SK-N-SH (cell line): Measurements from ENCODE around the gene RGR. TPM values are rescaled to one million over a fixed set of nuclear protein-coding genes. Genes with fewer than 3 reads are reported as not detected.

ENCODE experiments used
- CTCF ChIA-PET: fragments of 300-600, 350-600 bp; formaldehyde crosslinking; extraction: SDS; loops from one replicate; lab custom pipeline; 2021; lab: Yijun Ruan, JAX
- POLR2A ChIA-PET: fragments of 350-600 bp; sonication (Branson Sonifier 250); formaldehyde crosslinking; extraction: SDS; loops from one replicate; lab custom pipeline; 2020; ENCODE audit warnings: antibody characterized with exemption, inconsistent platforms; lab: Yijun Ruan, JAX
- DNase-seq: peaks from one replicate; pipeline ENCODE4 v3.0.0; 2012
- H2AFZ ChIP-seq: fragments of 200-600 bp; sonication (generic); 2 replicates; pipeline ENCODE4 v1.8.1; 2016; ENCODE audit warnings: antibody characterized with exemption, mild to moderate bottlenecking, low read depth
- H3F3A ChIP-seq: fragments of 200-600 bp; sonication (generic); replicated peaks from 2 replicates; pipeline ENCODE3; 2016; ENCODE audit warnings: antibody characterized with exemption, mild to moderate bottlenecking; ENCODE audit not compliant: insufficient read depth
- H3K27ac ChIP-seq, 2 experiments: fragments of 200-500 bp in 1 of 2; fragments of 200-600 bp in 1 of 2; sonication (Bioruptor generic) in 1 of 2; sonication (generic), shearing (Covaris generic) in 1 of 2; 2 replicates each; pipeline versions ENCODE4 v1.5.1 to v1.6.1; 2014 to 2016; ENCODE audit warnings: low read depth in 2 of 2, inconsistent platforms in 1 of 2, low read length in 1 of 2, mild to moderate bottlenecking in 1 of 2, mixed read lengths in 1 of 2
- H3K27me3 ChIP-seq: fragments of 200-600 bp; sonication (generic), shearing (Covaris generic); 2 replicates; pipeline ENCODE4 v1.6.1; 2016; ENCODE audit warnings: mixed run types; ENCODE audit not compliant: insufficient read depth
- H3K36me3 ChIP-seq, 2 experiments: fragments of 200-500 bp in 1 of 2; fragments of 200-600 bp in 1 of 2; sonication (Bioruptor generic) in 1 of 2; sonication (generic) in 1 of 2; replicated peaks in 1 of 2; 2 replicates each; pipeline versions ENCODE3 to v1.5.1; 2014 to 2016; ENCODE audit warnings: low read length in 1 of 2, mild to moderate bottlenecking in 1 of 2; ENCODE audit not compliant: insufficient read depth in 2 of 2, control insufficient read depth in 1 of 2
- H3K4me1 ChIP-seq, 2 experiments: fragments of 200-500 bp in 1 of 2; fragments of 200-600 bp in 1 of 2; sonication (Bioruptor generic) in 1 of 2; sonication (generic), shearing (Covaris generic) in 1 of 2; 2 replicates each; pipeline versions ENCODE4 v1.5.1 to v1.6.1; 2014 to 2016; ENCODE audit warnings: low read depth in 1 of 2, low read length in 1 of 2, mixed run types in 1 of 2; ENCODE audit not compliant: insufficient read depth in 2 of 2, control insufficient read depth in 1 of 2
- H3K4me2 ChIP-seq: fragments of 200-600 bp; sonication (generic), shearing (Covaris generic); 2 replicates; pipeline ENCODE4 v1.6.1; 2017; ENCODE audit warnings: mixed run types
- H3K4me3 ChIP-seq, 2 experiments: fragments of 200-500 bp in 1 of 2; fragments of 200-600 bp in 1 of 2; sonication (Bioruptor generic) in 1 of 2; sonication (generic), shearing (Covaris generic) in 1 of 2; 2 replicates each; pipeline versions ENCODE4 v1.5.1 to v1.8.1; 2014 to 2016; ENCODE audit warnings: low read depth in 2 of 2, inconsistent platforms in 1 of 2, low read length in 1 of 2, mild to moderate bottlenecking in 1 of 2, mixed read lengths in 1 of 2, moderate library complexity in 1 of 2
- H3K79me2 ChIP-seq: fragments of 200-600 bp; sonication (generic); 2 replicates; pipeline ENCODE4 v1.8.1; 2017; ENCODE audit warnings: mild to moderate bottlenecking; ENCODE audit not compliant: insufficient read depth
- H3K9ac ChIP-seq: fragments of 200-600 bp; sonication (generic); 2 replicates; pipeline ENCODE4 v1.6.1; 2017; ENCODE audit warnings: mixed run types
- H3K9me2 ChIP-seq: fragments of 200-600 bp; sonication (generic); 2 replicates; pipeline ENCODE4 v1.6.1; 2017; ENCODE audit warnings: mixed run types
- H3K9me3 ChIP-seq: fragments of 200-600 bp; sonication (generic); 2 replicates; pipeline ENCODE4 v1.6.1; 2017; ENCODE audit warnings: mixed run types, mild to moderate bottlenecking, moderate library complexity
- H4K20me1 ChIP-seq: fragments of 200-600 bp; sonication (generic); 2 replicates; pipeline ENCODE4 v1.6.1; 2017; ENCODE audit warnings: mild to moderate bottlenecking, mixed run types; ENCODE audit not compliant: insufficient read depth
- ELF1 ChIP-seq: IDR thresholded peaks from 2 replicates; pipeline ENCODE4 v1.4.0; 2012
- EP300 ChIP-seq, 2 experiments: IDR thresholded peaks; 2 replicates each; pipeline versions ENCODE4 v1.4.0 to v1.6.1; 2012; ENCODE audit warnings: borderline replicate concordance in 1 of 2, low read depth in 1 of 2, low read length in 1 of 2
- FOXM1 ChIP-seq: IDR thresholded peaks from 2 replicates; pipeline ENCODE4 v1.4.0; 2012; ENCODE audit warnings: low read depth, mild to moderate bottlenecking
- MAX ChIP-seq: IDR thresholded peaks from 2 replicates; pipeline ENCODE4 v1.4.0; 2012; ENCODE audit warnings: low read depth
- NRF1 ChIP-seq: IDR thresholded peaks from 2 replicates; pipeline ENCODE4 v1.6.1; 2012; ENCODE audit warnings: low read depth, mild to moderate bottlenecking, low read length
- RAD21 ChIP-seq: IDR thresholded peaks from 2 replicates; pipeline ENCODE4 v1.6.1; 2012; ENCODE audit warnings: mild to moderate bottlenecking, low read length
- RFX5 ChIP-seq: IDR thresholded peaks from 2 replicates; pipeline ENCODE4 v1.6.1; 2012; ENCODE audit warnings: mild to moderate bottlenecking, improper control_type of control experiment, low read length
- RXRA ChIP-seq: IDR thresholded peaks from 2 replicates; pipeline ENCODE4 v1.4.0; 2012; ENCODE audit warnings: low read depth, mild to moderate bottlenecking, borderline replicate concordance
- TCF12 ChIP-seq: IDR thresholded peaks from 2 replicates; pipeline ENCODE4 v1.4.0; 2012
- WGBS: methylation state at CpG from one replicate; pipeline ENCODE4 v1.1.6; 2017; ENCODE audit warnings: low lambda C conversion rate; 5-methylcytosine and 5-hydroxymethylcytosine counted together
- polyA plus RNA-seq, 3 experiments: library from polyadenylated mRNA; depleted of rRNA; stranded (reverse); fragments of >200 nt; gene quantifications; 2 replicates each; pipeline ENCODE4 v1.2.3, GENCODE V29; 2012

The RGR gene
- polyA plus RNA-seq, 1 of the 3 experiments (the other 2 are of a cell fraction), result not detected

- Histone ChIP-seq H3K9me3 (no peaks in the 10 kb centered on the region), H3K27ac (no peak overlapping the region)
- CTCF ChIA-PET, result no interaction called here
Measured at GRCh38 chr10:84294766-84295447, 50.1 kb downstream of the RGR start.

GRCh38 chr10:84296091-84296981 is 51.5 kb downstream of the RGR start:
- WGBS, result 69% methylated on average over 10 of the region's 10 CpGs
- Histone ChIP-seq H2AFZ (no peak overlapping the region; the same call in 1 of the 2 replicates), H3K9ac (peak overlapping the region; percentile 55), H3K9me2 (no peaks in the 10 kb centered on the region), H3K27me3 (no peaks in the 10 kb centered on the region), H3K9me3 (no peaks in the 10 kb centered on the region), H4K20me1 (no peaks in the 10 kb centered on the region), H3K27ac (peak overlapping the region in 1 of 2 experiments; percentile 83; a peak in 2 of 4 replicates), H3K79me2 (no peaks in the 10 kb centered on the region), H3K4me3 (no peak overlapping the region), H3K36me3 (no peaks in the 10 kb centered on the region), H3K4me2 (peak overlapping the region; percentile 49), H3K4me1 (peaks cover 7 to 15% of the 10 kb centered on the region in 2 experiments; a peak in 2 of 4 replicates), H3F3A (peaks cover 7% of the 10 kb centered on the region)
- TF ChIP-seq NRF1 (no peak), TCF12 (0 out of 2 replicates have a peak, but pooled peaks have one; percentile 10)
- POLR2A ChIA-PET, result no interaction called here
- CTCF ChIA-PET, result interaction anchor here (1.2 to 1.5 kb wide), 2 partner anchors 56 to 241 kb away, joined by 3 read pairs; no protein-coding TSS in a partner anchor
- DNase-seq, result no peak

More at GRCh38 chr10:84294766-84295447, 50.1 kb downstream of the RGR start:
- H3K4me2 ChIP-seq, result no peak overlapping the region
- H3K9me2 ChIP-seq, result no peaks in the 10 kb centered on the region
- no peaks in the 10 kb centered on the region for H3K36me3 ChIP-seq
- H4K20me1 ChIP-seq, result no peaks in the 10 kb centered on the region
- no peaks in the 10 kb centered on the region for H3K27me3 ChIP-seq
- peaks cover 7% of the 10 kb centered on the region for H3F3A ChIP-seq
- peaks cover 7 to 15% of the 10 kb centered on the region in 2 experiments; a peak in 2 of 4 replicates for H3K4me1 ChIP-seq
- POLR2A ChIA-PET, result no interaction called here
- no peak overlapping the region for H2AFZ ChIP-seq
- TF ChIP-seq MAX, result no peak
- no peak for TF ChIP-seq ELF1
- no peak for TF ChIP-seq RFX5
- no peak for TF ChIP-seq EP300 (IDR thresholded peaks at IDR 0.05; ENCODE audit: borderline replicate concordance in 1 of 2, low read depth in 1 of 2, low read length in 1 of 2)
- TF ChIP-seq RXRA, result no peak
- WGBS, result 78% methylated on average over 1 of the region's 1 CpG
- no peak overlapping the region for H3K9ac ChIP-seq
- no peak overlapping the region for H3K4me3 ChIP-seq
- DNase-seq, result no peak
- H3K79me2 ChIP-seq, result no peaks in the 10 kb centered on the region

GRCh38 chr10:84298057-84298456 is 53.2 kb downstream of the RGR start:
- no peak overlapping the region for H3K4me2 ChIP-seq
- no peaks in the 10 kb centered on the region for H3K9me3 ChIP-seq
- H3K27me3 ChIP-seq, result no peaks in the 10 kb centered on the region
- no peak overlapping the region for H3K9ac ChIP-seq
- H2AFZ ChIP-seq, result no peak overlapping the region
- H3F3A ChIP-seq, result peaks cover 7% of the 10 kb centered on the region
- no peaks in the 10 kb centered on the region for H3K79me2 ChIP-seq
- no peaks in the 10 kb centered on the region for H3K36me3 ChIP-seq
- H3K4me1 ChIP-seq, result peaks cover 7 to 15% of the 10 kb centered on the region in 2 experiments; a peak in 2 of 4 replicates
- 65% methylated on average over 3 of the region's 3 CpGs for WGBS
- TF ChIP-seq RXRA (no peak), FOXM1 (no peak), TCF12 (no peak), RAD21 (no peak)
- no peaks in the 10 kb centered on the region for H4K20me1 ChIP-seq
- ChIA-PET CTCF (no interaction called here), POLR2A (no interaction called here)
- H3K9me2 ChIP-seq, result no peaks in the 10 kb centered on the region
- no peak overlapping the region for H3K4me3 ChIP-seq
- no peak for DNase-seq
- no peak overlapping the region for H3K27ac ChIP-seq
